GM12891 (cell line): ENCODE data around the gene CBX2.

Source experiments
- POLR2A ChIP-seq: IDR thresholded peaks from 2 replicates; pipeline ENCODE4 v1.6.1; 2011; ENCODE audit warnings: low read depth, low read length, control low read depth
- POLR2AphosphoS5 ChIP-seq: IDR thresholded peaks from 2 replicates; pipeline ENCODE4 v1.6.1; 2011; ENCODE audit warnings: low read depth, low read length, control low read depth
- POU2F2 ChIP-seq: IDR thresholded peaks from 2 replicates; pipeline ENCODE4 v1.6.1; 2011; ENCODE audit warnings: low read depth, mild to moderate bottlenecking, control low read depth, low read length, moderate library complexity
- SPI1 ChIP-seq: IDR thresholded peaks from 2 replicates; pipeline ENCODE4 v1.6.1; 2011; ENCODE audit warnings: low read depth, low read length, control low read depth
- TAF1 ChIP-seq: IDR thresholded peaks from 2 replicates; pipeline ENCODE4 v1.6.1; 2011; ENCODE audit warnings: low read depth, low read length, control low read depth

- TF ChIP-seq POLR2AphosphoS5, result no peak
- TF ChIP-seq POLR2A, result no peak
- no peak for TF ChIP-seq SPI1
- TF ChIP-seq TAF1, result no peak
- TF ChIP-seq POU2F2, result no peak
Measured at GRCh38 chr17:79829457-79829856, 51.5 kb downstream of the CBX2 start.
